Endothelial cell of coronary artery (primary cell): ENCODE measurements around the gene IFNA7. TPM values are rescaled to one million over a fixed set of nuclear protein-coding genes. Genes with fewer than 3 reads are reported as not detected.

Source experiments
- total RNA-seq: library from RNA; depleted of rRNA; stranded (reverse); fragments of >200 nt; gene quantifications from 2 replicates; pipeline ENCODE4 v1.2.3, GENCODE V29; 2014

Gene IFNA7
- not detected in 2 replicates for total RNA-seq

DNA sequence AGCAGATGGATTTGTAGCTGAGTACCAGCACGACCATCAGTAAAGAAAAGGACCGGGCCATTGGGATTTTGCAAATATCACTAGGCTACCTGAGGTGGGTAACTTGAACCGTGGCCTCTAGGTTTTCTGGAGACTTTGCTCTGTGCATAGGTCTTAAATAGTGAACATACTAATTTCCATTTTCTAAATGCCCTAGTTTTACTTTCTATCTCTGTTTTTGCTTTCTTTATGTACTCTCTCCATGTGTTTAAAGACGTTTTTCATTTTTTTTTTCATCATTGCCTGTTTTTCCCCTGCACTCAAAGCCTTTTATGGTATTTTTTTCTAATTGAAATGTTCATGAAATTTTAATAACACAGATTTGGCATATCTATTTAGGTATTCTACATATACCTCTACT lies at the start of gene IFNA7:
IFNA7 (minus strand) TSS at position 101 of the 400 bp plus-strand sequence; CDS start at position 61, 40 bp downstream.

DNA sequence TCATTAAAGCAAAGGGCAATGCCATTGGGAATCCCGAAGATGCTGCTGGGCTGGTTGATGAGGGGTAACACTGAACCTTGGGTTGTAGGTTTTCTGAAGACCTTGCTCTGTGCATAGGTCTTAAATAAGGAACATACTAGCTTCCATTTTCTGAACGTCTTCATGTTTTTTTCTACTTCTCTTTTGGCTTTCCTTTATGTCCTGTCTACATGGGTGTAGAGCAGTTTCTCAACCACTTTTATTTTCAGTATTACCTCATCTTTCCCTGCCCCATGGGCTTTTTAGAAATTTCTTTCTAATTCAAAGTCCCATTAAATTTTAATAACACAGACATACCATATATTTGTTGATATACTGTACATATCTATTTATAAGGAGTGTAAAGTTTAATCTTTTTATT lies 37.9 kb upstream of the IFNA7 start, which contains the start of gene IFNA14:
IFNA14 (minus strand) TSS at position 95 of the 400 bp plus-strand sequence; CDS start at position 25, 70 bp downstream.

DNA sequence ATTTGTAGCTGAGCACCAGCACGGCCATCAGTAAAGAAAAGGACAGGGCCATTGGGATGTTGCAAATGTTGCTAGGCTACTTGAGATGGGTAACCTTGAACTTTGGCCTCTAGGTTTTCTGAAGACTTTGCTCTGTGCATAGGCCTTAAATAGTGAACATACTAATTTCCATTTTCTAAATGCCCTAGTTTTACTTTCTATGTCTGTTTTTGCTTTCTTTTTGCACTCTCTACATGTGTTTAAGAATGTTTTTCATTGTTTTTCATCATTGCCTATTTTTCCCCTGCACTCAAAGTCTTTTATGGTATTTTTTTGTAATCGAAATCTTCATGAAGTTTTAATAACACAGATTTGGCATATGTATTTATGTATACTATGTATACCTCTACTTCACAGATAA lies 26.1 kb upstream of the IFNA7 start, which contains the start of gene IFNA17:
IFNA17 (minus strand) TSS at position 101 of the 400 bp plus-strand sequence; CDS start at position 52, 49 bp downstream.

DNA sequence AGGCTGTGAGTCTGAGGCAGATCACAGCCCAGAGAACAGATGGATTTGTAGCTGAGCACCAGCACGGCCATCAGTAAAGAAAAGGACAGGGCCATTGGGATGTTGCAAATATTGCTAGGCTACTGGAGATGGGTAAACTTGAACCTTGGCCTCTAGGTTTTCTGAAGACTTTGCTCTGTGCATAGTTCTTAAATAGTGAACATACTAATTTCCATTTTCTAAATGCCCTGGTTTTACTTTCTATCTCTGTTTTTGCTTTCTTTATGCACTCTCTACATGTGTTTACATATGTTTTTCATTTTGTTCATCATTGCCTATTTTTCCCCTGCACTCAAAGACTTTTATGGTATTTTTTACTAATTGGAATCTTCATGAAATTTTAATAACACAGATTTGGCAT lies 15.2 kb upstream of the IFNA7 start, which contains the start of gene IFNA16:
IFNA16 (minus strand) TSS at position 101 of the 400 bp plus-strand sequence; CDS start at position 95, 6 bp downstream.

GRCh38 chr9:21207043-21207442 lies 5.0 kb upstream of the IFNA7 start, which contains the start of gene IFNA10:
Gene IFNA10, minus strand, starts transcription at chr9:21207143. Its CDS starts 46 bp downstream, at chr9:21207097.

DNA sequence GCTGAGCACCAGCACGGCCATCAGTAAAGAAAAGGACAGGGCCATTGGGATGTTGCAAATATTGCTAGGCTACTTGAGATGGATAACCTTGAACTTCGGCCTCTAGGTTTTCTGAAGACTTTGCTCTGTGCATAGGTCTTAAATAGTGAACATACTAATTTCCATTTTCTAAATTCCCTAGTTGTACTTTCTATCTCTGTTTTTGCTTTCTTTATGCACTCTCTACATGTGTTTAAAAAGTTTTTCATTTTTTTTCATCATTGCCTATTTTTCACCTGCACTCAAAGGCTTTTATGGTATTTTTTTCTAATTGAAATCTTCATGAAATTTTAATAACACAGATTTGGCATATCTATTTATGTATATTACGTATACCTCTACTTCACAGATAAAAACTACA lies 14.5 kb downstream of the IFNA7 start, which contains the start of gene IFNA4:
IFNA4 (minus strand) TSS at position 101 of the 400 bp plus-strand sequence; CDS start at position 45, 56 bp downstream.

GRCh38 chr9:21166560-21166959 lies 35.4 kb downstream of the IFNA7 start, which contains the start of gene IFNA21:
Gene IFNA21, minus strand, starts transcription at chr9:21166660. Its CDS starts 48 bp downstream, at chr9:21166612.

Other genes starting within 250 kb of the IFNA7 start
- 0.45 and 0.56 TPM in 2 replicates for gene HACD4, start 170.6 kb downstream of the IFNA7 start, total RNA-seq
- not detected in 2 replicates for gene IFNB1, start 124.3 kb downstream of the IFNA7 start, total RNA-seq
- not detected in 2 replicates for gene IFNW1, start 60.4 kb downstream of the IFNA7 start, total RNA-seq
- gene IFNA21, start 35.5 kb downstream of the IFNA7 start, total RNA-seq: not detected in 2 replicates
- not detected in 2 replicates for gene IFNA4, start 14.6 kb downstream of the IFNA7 start, total RNA-seq
- gene IFNA10, start 4.9 kb upstream of the IFNA7 start, total RNA-seq: not detected in 2 replicates
- not detected in 2 replicates for gene IFNA16, start 15.1 kb upstream of the IFNA7 start, total RNA-seq
- gene IFNA17, start 26.0 kb upstream of the IFNA7 start, total RNA-seq: not detected in 2 replicates
- not detected in 2 replicates for gene IFNA14, start 37.8 kb upstream of the IFNA7 start, total RNA-seq
- 0.09 TPM in 1 of 2 replicates, not detected in the other for gene IFNA5, start 103.1 kb upstream of the IFNA7 start, total RNA-seq
- 32.2 and 38.3 TPM in 2 replicates for gene KLHL9, start 133.2 kb upstream of the IFNA7 start, total RNA-seq
- gene IFNA6, start 148.7 kb upstream of the IFNA7 start, total RNA-seq: not detected in 2 replicates
- not detected in 2 replicates for gene IFNA13, start 165.9 kb upstream of the IFNA7 start, total RNA-seq
- not detected in 2 replicates for gene IFNA2, start 183.2 kb upstream of the IFNA7 start, total RNA-seq
- not detected in 2 replicates for gene IFNA8, start 206.9 kb upstream of the IFNA7 start, total RNA-seq
- not detected in 2 replicates for gene IFNA1, start 238.2 kb upstream of the IFNA7 start, total RNA-seq